HEK293 (cell line): ENCODE measurements around the gene CACNA1H.

Experiments used
- ELK4 ChIP-seq: IDR thresholded peaks from 2 replicates; pipeline ENCODE4 v1.6.1; 2011; ENCODE audit warnings: mild to moderate bottlenecking, low read depth, low read length, borderline replicate concordance
- OSR2 ChIP-seq: fragments of 450-650 bp; formaldehyde crosslinking; IDR thresholded peaks from 2 replicates; pipeline ENCODE4 v1.5.1; 2016; ENCODE audit warnings: missing biosample characterization, missing genetic modification characterization
- PRDM2 ChIP-seq: fragments of 450-650 bp; formaldehyde crosslinking; IDR thresholded peaks from 2 replicates; pipeline ENCODE4 v1.5.1; 2016; ENCODE audit warnings: missing biosample characterization, missing genetic modification characterization, borderline replicate concordance
- SP2 ChIP-seq: fragments of 450-650 bp; formaldehyde crosslinking; IDR thresholded peaks from 2 replicates; pipeline ENCODE4 v1.5.1; 2016; ENCODE audit warnings: missing biosample characterization, missing genetic modification characterization
- ZNF121 ChIP-seq: fragments of 450-650 bp; formaldehyde crosslinking; IDR thresholded peaks from 2 replicates; pipeline ENCODE4 v1.5.1; 2016; ENCODE audit warnings: missing biosample characterization, missing genetic modification characterization
- ZNF184 ChIP-seq: fragments of 450-650 bp; IDR thresholded peaks from 2 replicates; pipeline ENCODE4 v1.5.1; 2018; ENCODE audit warnings: missing biosample characterization, mild to moderate bottlenecking, missing genetic modification characterization
- ZNF214 ChIP-seq: fragments of 450-650 bp; formaldehyde crosslinking; IDR thresholded peaks from 2 replicates; pipeline ENCODE4 v1.5.1; 2017; ENCODE audit warnings: missing biosample characterization, mild to moderate bottlenecking, missing genetic modification characterization, borderline replicate concordance
- ZNF302 ChIP-seq: fragments of 450-650 bp; formaldehyde crosslinking; IDR thresholded peaks from 2 replicates; pipeline ENCODE4 v1.5.1; 2016; ENCODE audit warnings: missing biosample characterization, missing genetic modification characterization, low read depth
- ZNF394 ChIP-seq: fragments of 450-650 bp; formaldehyde crosslinking; IDR thresholded peaks from 2 replicates; pipeline ENCODE4 v1.5.1; 2016; ENCODE audit warnings: missing biosample characterization, missing genetic modification characterization, mild to moderate bottlenecking, moderate library complexity, borderline replicate concordance
- ZNF558 ChIP-seq: fragments of 450-650 bp; formaldehyde crosslinking; IDR thresholded peaks from 2 replicates; pipeline ENCODE4 v1.5.1; 2016; ENCODE audit warnings: missing biosample characterization, missing genetic modification characterization
- ZNF660 ChIP-seq: fragments of 450-650 bp; IDR thresholded peaks from 2 replicates; pipeline ENCODE4 v1.5.1; 2018; ENCODE audit warnings: missing biosample characterization, mild to moderate bottlenecking, missing genetic modification characterization
- TF ChIP-seq, protein P1 (sequence below): fragments of 450-650 bp; formaldehyde crosslinking; IDR thresholded peaks from 2 replicates; pipeline ENCODE4 v1.5.1; 2016; ENCODE audit warnings: missing biosample characterization, missing genetic modification characterization
- TF ChIP-seq, protein P2 (sequence below): fragments of 450-650 bp; formaldehyde crosslinking; IDR thresholded peaks from 2 replicates; pipeline ENCODE4 v1.5.1; 2016; ENCODE audit warnings: missing biosample characterization, missing genetic modification characterization

- TF ChIP-seq ZNF394 (tag by site-specific recombination), result no peak
- no peak for TF ChIP-seq PRDM2 (tag by site-specific recombination)
- TF ChIP-seq, protein P1, sequence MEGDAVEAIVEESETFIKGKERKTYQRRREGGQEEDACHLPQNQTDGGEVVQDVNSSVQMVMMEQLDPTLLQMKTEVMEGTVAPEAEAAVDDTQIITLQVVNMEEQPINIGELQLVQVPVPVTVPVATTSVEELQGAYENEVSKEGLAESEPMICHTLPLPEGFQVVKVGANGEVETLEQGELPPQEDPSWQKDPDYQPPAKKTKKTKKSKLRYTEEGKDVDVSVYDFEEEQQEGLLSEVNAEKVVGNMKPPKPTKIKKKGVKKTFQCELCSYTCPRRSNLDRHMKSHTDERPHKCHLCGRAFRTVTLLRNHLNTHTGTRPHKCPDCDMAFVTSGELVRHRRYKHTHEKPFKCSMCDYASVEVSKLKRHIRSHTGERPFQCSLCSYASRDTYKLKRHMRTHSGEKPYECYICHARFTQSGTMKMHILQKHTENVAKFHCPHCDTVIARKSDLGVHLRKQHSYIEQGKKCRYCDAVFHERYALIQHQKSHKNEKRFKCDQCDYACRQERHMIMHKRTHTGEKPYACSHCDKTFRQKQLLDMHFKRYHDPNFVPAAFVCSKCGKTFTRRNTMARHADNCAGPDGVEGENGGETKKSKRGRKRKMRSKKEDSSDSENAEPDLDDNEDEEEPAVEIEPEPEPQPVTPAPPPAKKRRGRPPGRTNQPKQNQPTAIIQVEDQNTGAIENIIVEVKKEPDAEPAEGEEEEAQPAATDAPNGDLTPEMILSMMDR (tag by site-specific recombination), result no peak
- TF ChIP-seq, protein P2, sequence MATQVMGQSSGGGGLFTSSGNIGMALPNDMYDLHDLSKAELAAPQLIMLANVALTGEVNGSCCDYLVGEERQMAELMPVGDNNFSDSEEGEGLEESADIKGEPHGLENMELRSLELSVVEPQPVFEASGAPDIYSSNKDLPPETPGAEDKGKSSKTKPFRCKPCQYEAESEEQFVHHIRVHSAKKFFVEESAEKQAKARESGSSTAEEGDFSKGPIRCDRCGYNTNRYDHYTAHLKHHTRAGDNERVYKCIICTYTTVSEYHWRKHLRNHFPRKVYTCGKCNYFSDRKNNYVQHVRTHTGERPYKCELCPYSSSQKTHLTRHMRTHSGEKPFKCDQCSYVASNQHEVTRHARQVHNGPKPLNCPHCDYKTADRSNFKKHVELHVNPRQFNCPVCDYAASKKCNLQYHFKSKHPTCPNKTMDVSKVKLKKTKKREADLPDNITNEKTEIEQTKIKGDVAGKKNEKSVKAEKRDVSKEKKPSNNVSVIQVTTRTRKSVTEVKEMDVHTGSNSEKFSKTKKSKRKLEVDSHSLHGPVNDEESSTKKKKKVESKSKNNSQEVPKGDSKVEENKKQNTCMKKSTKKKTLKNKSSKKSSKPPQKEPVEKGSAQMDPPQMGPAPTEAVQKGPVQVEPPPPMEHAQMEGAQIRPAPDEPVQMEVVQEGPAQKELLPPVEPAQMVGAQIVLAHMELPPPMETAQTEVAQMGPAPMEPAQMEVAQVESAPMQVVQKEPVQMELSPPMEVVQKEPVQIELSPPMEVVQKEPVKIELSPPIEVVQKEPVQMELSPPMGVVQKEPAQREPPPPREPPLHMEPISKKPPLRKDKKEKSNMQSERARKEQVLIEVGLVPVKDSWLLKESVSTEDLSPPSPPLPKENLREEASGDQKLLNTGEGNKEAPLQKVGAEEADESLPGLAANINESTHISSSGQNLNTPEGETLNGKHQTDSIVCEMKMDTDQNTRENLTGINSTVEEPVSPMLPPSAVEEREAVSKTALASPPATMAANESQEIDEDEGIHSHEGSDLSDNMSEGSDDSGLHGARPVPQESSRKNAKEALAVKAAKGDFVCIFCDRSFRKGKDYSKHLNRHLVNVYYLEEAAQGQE (tag by site-specific recombination), result no peak
- no peak for TF ChIP-seq ZNF121 (tag by site-specific recombination)
- no peak for TF ChIP-seq ZNF660 (tag by site-specific recombination)
- TF ChIP-seq ZNF558 (tag by site-specific recombination), result no peak
- no peak for TF ChIP-seq ZNF184 (tag by site-specific recombination)
- TF ChIP-seq ZNF214 (tag by site-specific recombination), result no peak
- TF ChIP-seq ELK4, result no peak
- no peak for TF ChIP-seq SP2 (tag by site-specific recombination)
- no peak for TF ChIP-seq ZNF302 (tag by site-specific recombination)
- no peak for TF ChIP-seq OSR2 (tag by site-specific recombination)
Observed at GRCh38 chr16:1168837-1169236, 15.9 kb downstream of the CACNA1H start.
